Stimulated activated naive CD8-positive, alpha-beta T cell treated with anti-CD3 and anti-CD28 coated beads, Interleukin-15, Interleukin-2, amounts not matched to agents 100 ng/mL and 50 ng/mL, for 24 hours (primary cell): Measurements from ENCODE around the gene CYP2S1.
"Not testable (repeated sequence)": the region's sequence is repeated elsewhere in the genome, so short reads cannot be mapped to it uniquely, and the experiment has no call there.

Source experiments
- H3K27ac Mint-ChIP-seq: one replicate; pipeline ENCODE4 v1.8.0; 2021; ENCODE audit warnings: mild to moderate bottlenecking, mixed read lengths
- H3K27me3 Mint-ChIP-seq: one replicate; pipeline ENCODE4 v1.8.0; 2021; ENCODE audit warnings: mixed read lengths
- H3K36me3 Mint-ChIP-seq: one replicate; pipeline ENCODE4 v1.8.0; 2021; ENCODE audit warnings: low read depth, mixed read lengths
- H3K4me1 Mint-ChIP-seq: one replicate; pipeline ENCODE4 v1.8.0; 2021; ENCODE audit warnings: low read depth, mixed read lengths
- H3K4me3 Mint-ChIP-seq: one replicate; pipeline ENCODE4 v1.8.0; 2021; ENCODE audit warnings: mild to moderate bottlenecking, mixed read lengths
- H3K9me3 Mint-ChIP-seq: one replicate; pipeline ENCODE4 v1.8.0; 2021; ENCODE audit warnings: mixed read lengths

Gene CYP2S1

DNA sequence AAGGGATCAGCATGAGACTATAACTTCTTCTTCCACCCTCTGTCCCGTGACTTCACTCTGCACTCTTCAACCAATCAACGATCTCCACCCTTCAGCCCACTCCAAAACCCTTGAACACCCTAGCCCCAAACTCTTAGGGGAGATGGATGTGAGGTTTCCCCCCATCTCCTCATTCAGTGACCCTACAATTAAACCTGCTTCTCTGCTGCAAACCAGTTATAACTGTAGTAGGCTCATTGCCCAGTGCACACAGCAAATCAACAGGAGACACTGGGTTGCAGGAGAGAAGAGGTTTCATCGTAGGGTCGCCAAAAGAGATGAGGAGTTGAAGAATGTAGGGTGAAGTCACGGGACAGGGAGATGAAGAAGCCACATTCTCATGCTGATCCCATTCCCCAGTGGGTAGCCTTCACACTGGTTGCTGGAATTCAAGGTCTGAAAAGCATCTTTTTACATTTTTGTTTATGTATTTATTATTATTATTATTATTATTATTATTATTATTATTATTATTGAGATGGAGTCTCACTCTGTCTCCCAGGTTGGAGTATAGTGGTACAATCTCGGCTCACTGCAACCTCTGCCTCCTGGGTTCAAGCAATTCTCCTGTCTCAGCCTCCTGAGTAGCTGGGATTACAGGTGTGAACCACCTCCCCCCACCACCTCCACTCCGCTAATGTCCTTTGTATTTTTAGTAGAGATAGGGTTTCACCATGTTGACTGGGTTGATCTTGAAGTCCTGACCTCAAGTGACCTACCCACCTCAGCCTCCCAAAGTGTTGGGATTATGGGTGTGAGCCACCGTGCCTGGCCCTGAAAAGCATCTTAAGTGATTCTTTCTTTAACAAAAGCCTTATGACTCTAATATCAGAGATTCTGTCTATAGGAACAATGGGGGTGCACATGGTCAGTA, 5.8 kb upstream of the CYP2S1 start:
- Mint-ChIP-seq H3K27ac (no peak overlapping the region), H3K9me3 (no peaks in the 10 kb centered on the region), H3K36me3 (no peaks in the 10 kb centered on the region), H3K4me3 (no peak overlapping the region), H3K4me1 (peaks cover 2% of the 10 kb centered on the region), H3K27me3 (peaks cover 25% of the 10 kb centered on the region)

DNA sequence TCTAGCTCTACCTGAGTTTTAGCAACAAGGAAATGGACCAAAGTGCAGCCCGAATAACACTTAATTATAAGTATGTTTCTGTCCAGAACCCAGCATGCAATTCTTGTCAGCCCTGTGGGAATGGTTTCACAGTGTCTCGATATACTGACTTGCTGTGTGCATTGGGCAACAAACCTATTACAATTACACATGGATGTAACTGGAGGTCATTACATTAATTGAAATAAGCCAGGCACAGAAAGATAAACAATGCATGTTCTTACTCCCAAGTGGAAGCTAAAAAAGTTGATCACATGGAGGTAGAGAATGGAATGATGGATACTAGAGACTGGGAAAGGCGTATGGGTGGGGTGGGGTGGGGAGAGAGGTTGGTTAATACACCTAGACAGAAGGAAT, 5.1 kb upstream of the CYP2S1 start:
- Mint-ChIP-seq H3K27me3 (peaks cover 31% of the 10 kb centered on the region), H3K9me3 (no peaks in the 10 kb centered on the region), H3K4me1 (peaks cover 8% of the 10 kb centered on the region), H3K4me3 (no peak overlapping the region), H3K27ac (no peak overlapping the region), H3K36me3 (no peaks in the 10 kb centered on the region)

DNA sequence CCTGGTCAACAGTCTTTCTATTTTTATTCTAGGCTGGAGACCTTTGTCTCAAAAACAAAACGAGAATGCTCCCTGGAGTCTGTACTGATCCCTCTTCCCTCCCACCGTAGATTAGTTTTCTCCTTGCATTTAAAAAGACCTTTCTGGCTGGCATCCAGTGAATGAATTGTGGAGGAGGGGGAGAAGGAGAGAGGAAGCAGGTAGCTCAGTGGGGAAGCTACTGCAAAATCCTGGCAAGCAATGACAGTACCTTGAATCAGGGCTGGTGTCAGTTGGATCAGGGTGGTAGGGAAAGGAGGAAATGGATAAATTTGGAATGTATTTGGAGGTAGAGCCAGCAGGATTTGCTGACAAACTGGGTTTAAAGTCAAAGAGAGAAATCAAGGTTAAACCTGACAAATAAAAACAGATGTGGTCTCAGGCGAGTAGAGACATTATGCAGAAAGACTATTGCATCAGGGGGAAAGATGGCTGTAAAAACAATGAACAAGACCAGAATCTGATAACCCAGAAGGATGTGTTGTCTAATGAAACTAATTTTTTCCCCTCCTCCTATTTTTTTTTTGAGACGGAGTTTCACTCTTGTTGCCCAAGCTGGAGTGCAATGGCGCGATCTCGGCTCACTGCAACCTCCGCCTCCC, 3.5 kb upstream of the CYP2S1 start:
- Mint-ChIP-seq H3K4me3 (no peak overlapping the region), H3K36me3 (no peaks in the 10 kb centered on the region), H3K27ac (no peak overlapping the region), H3K9me3 (no peaks in the 10 kb centered on the region), H3K4me1 (peaks cover 11% of the 10 kb centered on the region), H3K27me3 (peaks cover 40% of the 10 kb centered on the region)

DNA sequence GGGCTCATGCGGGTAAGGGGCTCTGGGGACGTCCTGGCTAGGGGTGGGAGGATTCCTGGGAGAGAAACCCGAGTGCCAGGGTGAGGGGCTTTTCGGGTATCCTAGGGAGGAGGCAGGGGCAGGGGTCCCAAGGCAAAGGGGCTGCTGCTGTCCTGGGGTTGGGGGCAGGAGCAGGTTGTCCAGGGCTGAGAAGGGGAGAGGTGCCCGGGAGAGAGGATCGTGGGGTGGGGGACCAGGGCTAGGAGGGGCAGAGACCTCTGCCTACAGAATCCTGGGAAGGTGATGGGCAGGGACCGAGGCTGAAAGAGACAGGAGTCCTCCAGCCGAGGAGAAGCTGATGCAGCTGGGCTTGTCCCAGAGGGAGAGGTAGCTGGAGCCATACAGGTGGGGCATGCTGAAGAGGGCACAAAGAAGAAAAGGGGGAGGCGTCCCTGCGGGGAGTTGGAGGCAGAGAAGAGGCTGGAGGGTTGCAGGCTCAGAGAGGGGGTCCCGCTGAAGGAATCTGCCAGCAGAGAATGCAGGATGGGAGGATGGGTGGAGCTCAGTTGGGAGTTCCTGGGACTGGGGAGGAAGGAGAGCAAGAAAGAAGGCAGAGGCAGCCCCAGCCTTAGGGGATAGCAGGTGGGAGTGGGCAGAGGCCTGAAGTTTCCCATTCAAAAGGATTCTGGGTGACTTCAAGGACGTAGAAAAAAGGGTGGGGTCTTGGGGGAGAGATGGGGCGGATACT, 574 bp downstream of the CYP2S1 start:
- H3K9me3 Mint-ChIP-seq = no peaks in the 10 kb centered on the region
- H3K36me3 Mint-ChIP-seq = no peaks in the 10 kb centered on the region
- peaks cover 46% of the 10 kb centered on the region for H3K27me3 Mint-ChIP-seq
- no peak overlapping the region for H3K4me3 Mint-ChIP-seq
- peaks cover 11% of the 10 kb centered on the region for H3K4me1 Mint-ChIP-seq
- H3K27ac Mint-ChIP-seq = no peak overlapping the region

DNA sequence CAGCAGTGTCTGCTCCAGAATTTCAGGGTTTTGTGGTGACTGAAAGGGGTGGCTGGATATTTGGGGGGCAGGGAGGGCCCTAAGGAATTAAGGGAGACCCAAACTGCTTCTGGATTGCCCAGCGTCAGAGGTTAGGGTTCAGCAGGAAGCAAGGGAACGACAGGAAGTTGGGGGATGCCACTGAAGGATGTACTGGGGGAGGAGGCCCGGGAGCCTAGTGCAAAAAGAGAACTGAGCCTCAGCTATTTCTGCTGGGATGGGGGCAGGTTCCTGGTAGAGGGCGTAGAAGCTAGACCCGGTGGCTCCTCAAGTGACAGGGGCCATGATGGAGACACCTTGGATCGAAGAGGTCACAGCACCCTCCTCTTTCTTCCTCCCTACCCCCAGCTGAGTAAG, 1.1 kb downstream of the CYP2S1 start:
- H3K4me1 Mint-ChIP-seq = peaks cover 11% of the 10 kb centered on the region
- peaks cover 49% of the 10 kb centered on the region for H3K27me3 Mint-ChIP-seq
- H3K27ac Mint-ChIP-seq = no peak overlapping the region
- H3K36me3 Mint-ChIP-seq = no peaks in the 10 kb centered on the region
- H3K9me3 Mint-ChIP-seq = no peaks in the 10 kb centered on the region
- no peak overlapping the region for H3K4me3 Mint-ChIP-seq

DNA sequence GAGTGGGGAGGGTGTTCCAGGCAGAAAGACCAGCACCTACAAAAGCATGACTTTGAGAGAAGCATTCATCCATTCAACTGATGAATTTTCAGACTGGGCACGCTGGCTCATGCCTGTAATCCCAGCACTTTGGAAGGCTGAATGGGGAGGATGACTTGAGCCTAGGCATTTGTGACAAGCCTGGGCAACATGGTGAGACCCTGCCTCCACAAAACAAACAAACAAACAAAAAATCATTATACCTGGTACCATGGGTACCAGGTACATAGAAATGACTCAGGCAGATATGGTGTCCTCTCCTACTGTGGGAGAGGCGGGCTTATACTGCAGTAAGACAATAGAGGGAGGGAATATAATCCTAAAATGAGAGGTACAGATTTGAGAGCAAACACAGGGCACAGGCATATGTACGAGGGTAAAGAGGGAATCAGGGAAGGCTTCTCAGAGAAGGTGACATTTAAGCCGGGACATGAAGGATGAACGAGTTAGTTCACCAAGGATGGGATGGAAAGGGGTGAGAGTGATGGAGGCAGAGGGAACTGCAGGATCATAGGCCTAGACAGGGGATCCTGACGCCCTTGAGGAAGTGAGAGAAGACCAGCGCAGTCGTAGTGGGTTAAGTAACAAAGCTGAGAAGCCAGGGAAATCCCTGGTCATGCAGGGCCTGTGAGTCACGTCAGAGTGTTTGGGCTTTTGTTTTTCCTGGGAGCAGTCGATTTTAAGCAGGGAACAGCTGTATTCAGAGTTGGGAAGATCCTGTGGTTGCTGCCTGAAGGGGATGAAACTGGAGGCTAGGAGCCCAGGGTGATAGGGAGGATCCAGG, 2.9 kb downstream of the CYP2S1 start:
- H3K36me3 Mint-ChIP-seq = no peaks in the 10 kb centered on the region
- no peak overlapping the region for H3K27ac Mint-ChIP-seq
- H3K27me3 Mint-ChIP-seq = peaks cover 35% of the 10 kb centered on the region
- H3K4me1 Mint-ChIP-seq = peaks cover 11% of the 10 kb centered on the region
- H3K9me3 Mint-ChIP-seq = no peaks in the 10 kb centered on the region
- no peak overlapping the region for H3K4me3 Mint-ChIP-seq

DNA sequence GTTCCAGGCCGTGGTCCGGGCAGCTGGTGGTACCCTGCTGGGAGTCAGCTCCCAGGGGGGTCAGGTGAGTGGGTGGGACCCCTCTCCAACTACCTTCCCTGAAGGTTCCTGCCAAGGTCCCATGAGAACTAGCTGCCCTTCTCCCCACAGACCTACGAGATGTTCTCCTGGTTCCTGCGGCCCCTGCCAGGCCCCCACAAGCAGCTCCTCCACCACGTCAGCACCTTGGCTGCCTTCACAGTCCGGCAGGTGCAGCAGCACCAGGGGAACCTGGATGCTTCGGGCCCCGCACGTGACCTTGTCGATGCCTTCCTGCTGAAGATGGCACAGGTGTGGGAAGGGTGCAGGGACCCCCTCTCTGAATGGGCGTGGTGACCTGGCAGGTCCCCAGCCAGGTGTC, 5.5 kb downstream of the CYP2S1 start:
- no peaks in the 10 kb centered on the region for H3K9me3 Mint-ChIP-seq
- no peaks in the 10 kb centered on the region for H3K36me3 Mint-ChIP-seq
- H3K4me1 Mint-ChIP-seq = peaks cover 2% of the 10 kb centered on the region
- no peak overlapping the region for H3K4me3 Mint-ChIP-seq
- H3K27ac Mint-ChIP-seq = no peak overlapping the region
- H3K27me3 Mint-ChIP-seq = peaks cover 17% of the 10 kb centered on the region

DNA sequence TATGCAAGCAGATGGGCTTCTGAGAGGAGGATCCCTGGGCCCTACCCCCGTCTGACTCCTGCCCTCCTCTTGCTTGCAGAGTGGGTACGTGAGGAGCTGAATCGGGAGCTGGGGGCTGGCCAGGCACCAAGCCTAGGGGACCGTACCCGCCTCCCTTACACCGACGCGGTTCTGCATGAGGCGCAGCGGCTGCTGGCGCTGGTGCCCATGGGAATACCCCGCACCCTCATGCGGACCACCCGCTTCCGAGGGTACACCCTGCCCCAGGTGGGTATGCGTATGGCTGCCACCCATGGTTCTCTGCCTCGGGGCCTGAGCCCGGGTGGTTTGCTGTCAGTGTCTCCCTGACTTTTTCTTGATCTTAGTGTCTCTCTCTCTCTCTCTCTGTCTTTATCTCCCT, 10.4 kb downstream of the CYP2S1 start:
- Mint-ChIP-seq H3K27ac (no peak overlapping the region), H3K4me1 (peaks cover 12% of the 10 kb centered on the region), H3K9me3 (no peaks in the 10 kb centered on the region), H3K36me3 (no peaks in the 10 kb centered on the region), H3K27me3 (peaks cover 3% of the 10 kb centered on the region), H3K4me3 (no peak overlapping the region)

DNA sequence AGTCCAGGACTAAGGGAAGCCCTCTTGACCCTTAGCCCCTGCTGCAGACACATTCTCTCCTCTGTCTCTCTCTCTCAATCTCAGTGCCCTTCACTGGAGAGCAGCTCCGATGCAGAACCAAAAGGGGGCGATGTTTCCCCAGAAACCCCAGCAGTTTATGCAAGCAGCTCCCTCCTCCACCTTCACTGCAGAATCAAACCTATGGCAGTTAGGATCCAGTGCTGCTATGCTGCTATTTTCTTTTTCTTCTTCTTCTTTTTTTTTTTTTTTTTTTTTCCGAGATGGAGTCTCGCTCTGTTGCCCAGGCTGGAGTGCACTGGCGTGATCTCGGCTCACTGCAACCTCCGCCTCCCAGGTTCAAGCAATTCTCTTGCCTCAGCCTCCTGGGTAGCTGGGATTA, 11.3 kb downstream of the CYP2S1 start:
- not testable (repeated sequence) for H3K4me3 Mint-ChIP-seq, H3K27ac Mint-ChIP-seq, H3K9me3 Mint-ChIP-seq, H3K36me3 Mint-ChIP-seq, H3K27me3 Mint-ChIP-seq
- peaks cover 12% of the 10 kb centered on the region for H3K4me1 Mint-ChIP-seq

DNA sequence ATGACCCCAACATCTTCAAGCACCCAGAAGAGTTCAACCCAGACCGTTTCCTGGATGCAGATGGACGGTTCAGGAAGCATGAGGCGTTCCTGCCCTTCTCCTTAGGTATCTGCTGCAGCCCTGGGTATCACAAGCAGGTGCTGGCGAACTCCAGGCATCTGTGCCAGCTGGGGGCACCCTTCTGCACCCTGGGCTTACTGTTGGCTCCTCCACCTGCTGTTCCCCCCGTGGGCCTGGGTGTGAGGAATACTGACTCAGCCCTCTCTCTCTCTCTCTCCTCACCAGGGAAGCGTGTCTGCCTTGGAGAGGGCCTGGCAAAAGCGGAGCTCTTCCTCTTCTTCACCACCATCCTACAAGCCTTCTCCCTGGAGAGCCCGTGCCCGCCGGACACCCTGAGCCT, 13.0 kb downstream of the CYP2S1 start:
- H3K4me1 Mint-ChIP-seq = peaks cover 12% of the 10 kb centered on the region

DNA sequence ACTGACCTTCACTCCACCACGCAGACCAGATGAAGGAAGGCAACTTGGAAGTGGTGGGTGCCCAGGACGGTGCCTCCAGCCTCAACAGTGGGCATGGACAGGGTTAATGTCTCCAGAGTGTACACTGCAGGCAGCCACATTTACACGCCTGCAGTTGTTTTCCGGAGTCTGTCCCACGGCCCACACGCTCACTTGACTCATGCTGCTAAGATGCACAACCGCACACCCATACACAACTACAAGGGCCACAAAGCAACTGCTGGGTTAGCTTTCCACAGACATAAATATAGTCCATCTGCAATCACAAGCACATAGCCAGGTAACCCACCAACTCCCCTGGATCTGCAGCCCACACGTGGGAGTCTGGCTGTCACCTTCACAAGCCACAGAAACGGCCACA, 13.4 kb downstream of the CYP2S1 start:
- peaks cover 12% of the 10 kb centered on the region for H3K4me1 Mint-ChIP-seq
- H3K36me3 Mint-ChIP-seq = no peaks in the 10 kb centered on the region
- no peak overlapping the region for H3K4me3 Mint-ChIP-seq
- H3K27ac Mint-ChIP-seq = no peak overlapping the region
- no peaks in the 10 kb centered on the region for H3K9me3 Mint-ChIP-seq
- H3K27me3 Mint-ChIP-seq = no peaks in the 10 kb centered on the region

More for the DNA sequence above, 13.0 kb downstream of the CYP2S1 start:
- no peak overlapping the region for H3K27ac Mint-ChIP-seq
- no peaks in the 10 kb centered on the region for H3K27me3 Mint-ChIP-seq
- no peak overlapping the region for H3K4me3 Mint-ChIP-seq
- H3K9me3 Mint-ChIP-seq = no peaks in the 10 kb centered on the region
- H3K36me3 Mint-ChIP-seq = no peaks in the 10 kb centered on the region

DNA sequence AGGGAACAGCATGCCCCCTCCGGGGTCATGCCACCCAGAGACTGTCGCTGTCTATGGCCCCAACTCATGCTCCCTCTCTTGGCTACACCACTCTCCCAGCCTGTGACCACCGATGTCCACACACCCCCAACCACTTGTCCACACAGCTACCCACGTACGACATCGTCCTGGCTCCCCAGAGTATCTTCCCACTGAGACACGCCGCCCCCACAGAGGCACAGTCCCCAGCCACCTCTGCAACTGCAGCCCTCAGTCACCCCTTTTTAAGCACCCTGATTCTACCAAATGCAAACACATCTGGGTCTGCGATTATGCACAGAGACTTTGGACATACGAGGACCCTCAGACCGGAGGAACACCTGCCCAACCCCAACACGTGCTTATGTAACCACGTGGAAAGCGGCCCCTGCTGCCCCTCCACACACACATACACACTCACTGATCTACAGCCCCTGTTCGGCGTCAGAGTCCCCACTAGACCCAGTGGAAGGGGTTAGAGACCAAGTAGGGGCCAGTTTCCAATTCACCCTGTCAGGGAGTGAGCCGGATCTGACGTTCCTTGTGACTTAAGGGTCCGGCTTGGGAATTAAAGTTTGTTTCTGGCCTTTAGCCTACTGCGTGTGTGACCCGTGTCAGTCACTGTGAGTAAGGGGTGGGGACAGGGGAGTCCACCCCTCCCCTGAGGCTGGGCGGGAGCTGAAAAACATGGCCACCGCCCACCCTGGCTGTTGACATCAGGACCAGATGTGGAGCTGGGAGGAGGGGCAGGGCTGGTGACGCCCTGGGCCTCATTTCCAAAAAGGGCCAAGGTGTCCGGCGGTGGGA, 14.1 kb downstream of the CYP2S1 start:
- Mint-ChIP-seq H3K27ac (no peak overlapping the region), H3K36me3 (no peaks in the 10 kb centered on the region), H3K27me3 (no peaks in the 10 kb centered on the region), H3K4me3 (no peak overlapping the region), H3K9me3 (no peaks in the 10 kb centered on the region), H3K4me1 (peaks cover 12% of the 10 kb centered on the region)

DNA sequence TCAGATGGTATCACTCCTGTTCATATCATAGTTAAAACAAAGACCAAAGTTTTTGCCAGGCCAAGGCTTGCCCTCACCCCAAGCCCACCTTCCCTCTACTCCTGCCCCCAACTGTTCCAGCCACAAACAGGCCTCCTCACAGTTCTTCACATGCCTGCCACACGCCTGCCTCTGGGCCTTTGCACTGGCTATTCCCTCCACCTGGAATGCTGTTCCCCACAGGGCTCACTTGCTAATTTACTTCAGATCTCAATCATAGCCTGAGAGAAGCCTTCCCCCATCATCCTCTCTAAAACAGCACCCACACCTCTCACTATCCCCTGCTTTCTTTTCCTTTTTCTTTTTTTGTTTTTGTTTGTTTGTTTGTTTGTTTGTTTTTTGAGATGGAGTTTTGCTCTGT, 21.1 kb downstream of the CYP2S1 start:
- Mint-ChIP-seq H3K36me3 (no peaks in the 10 kb centered on the region), H3K9me3 (no peaks in the 10 kb centered on the region), H3K27me3 (peaks cover 19% of the 10 kb centered on the region), H3K4me3 (no peak overlapping the region), H3K4me1 (no peaks in the 10 kb centered on the region), H3K27ac (no peak overlapping the region)

DNA sequence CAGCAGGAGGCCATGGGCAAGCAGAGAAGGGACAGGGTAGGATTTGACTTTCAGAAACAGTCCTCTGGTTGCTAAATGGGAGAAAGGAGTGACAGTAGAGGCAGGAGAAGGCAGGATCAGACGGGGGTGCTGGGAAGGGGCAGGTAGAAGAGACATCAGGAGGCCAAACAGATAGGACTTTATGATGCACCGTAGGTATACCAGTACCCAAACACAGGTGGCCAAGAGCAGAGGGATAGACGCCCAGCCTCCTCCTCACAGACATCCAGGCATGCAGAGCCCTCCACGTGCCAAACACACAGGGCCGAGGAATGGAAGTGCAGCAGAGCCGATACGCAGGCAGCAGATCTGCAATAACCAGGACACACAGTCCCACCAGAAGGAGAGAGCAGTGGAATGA, 24.7 kb downstream of the CYP2S1 start:
- Mint-ChIP-seq H3K27ac (no peak overlapping the region), H3K9me3 (no peaks in the 10 kb centered on the region), H3K4me1 (peaks cover 4% of the 10 kb centered on the region), H3K27me3 (peaks cover 42% of the 10 kb centered on the region), H3K36me3 (no peaks in the 10 kb centered on the region), H3K4me3 (no peak overlapping the region)
